Measurements from ENCODE around the gene TJAP1. TPM values are rescaled to one million over a fixed set of nuclear protein-coding genes. Genes with fewer than 3 reads are reported as not detected.

TJAP1 gene
- total and polyA plus RNA-seq, 2 of the 8 experiments (the other 6 are each of a cell fraction or from before 2014, with no cell fraction given), result 30.7 to 40.4 TPM

DNA sequence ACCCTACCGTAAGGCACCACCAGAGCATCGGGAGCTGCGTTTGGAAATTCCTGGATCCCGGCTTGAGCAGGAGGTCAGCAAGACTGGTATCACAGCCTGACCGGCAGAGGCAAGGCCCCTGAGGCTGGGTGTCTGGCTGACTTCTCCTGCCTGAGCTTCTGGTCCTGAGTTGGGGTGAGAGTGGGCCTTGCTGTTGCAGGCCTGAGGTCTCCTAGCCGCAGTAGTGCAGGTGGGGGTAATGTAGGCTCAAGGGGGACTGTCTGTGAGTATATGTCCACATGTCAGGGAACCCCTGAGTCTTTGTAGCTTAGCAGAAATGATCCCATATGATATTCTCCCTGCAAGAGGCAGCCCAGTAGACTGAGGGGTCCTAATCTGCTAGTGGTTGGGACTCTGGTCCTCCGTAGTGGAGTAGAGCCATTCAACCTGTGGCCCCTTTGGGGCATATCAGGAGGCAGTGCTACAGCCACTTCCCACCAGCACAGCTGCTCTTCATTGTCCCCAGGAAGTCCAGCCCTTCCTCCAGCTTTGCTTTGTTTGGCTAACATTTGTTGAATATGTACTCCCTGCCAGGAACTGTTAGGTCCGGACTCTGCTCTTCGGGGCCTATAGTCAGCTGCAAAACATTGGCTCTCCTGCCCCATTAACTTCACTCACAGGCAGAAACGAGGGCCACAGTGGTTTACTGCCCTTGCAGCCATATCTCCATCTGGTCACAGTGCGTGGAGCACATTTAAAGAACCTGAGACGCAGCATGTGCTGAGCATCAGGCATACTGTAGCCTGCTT lies 21.9 kb downstream of the TJAP1 start:
- Histone ChIP-seq H3K36me3 (ENCODE audit: control insufficient read depth in 2 of 4, insufficient read depth in 4 of 4, low read length in 3 of 4) (peaks cover 16 to 46% (median 34%) of the 10 kb centered on the region in 4 experiments; a peak in 7 of 8 replicates), H4K5ac (ENCODE audit: insufficient read length, low read depth, low read length) (no peak overlapping the region), H4K20me1 (replicated peaks in 1 of 2; ENCODE audit: control insufficient read depth in 1 of 2, insufficient read depth in 2 of 2, low read length in 2 of 2) (peaks cover 4 to 13% of the 10 kb centered on the region in 2 experiments), H3K27me3 (replicated peaks in 1 of 4; ENCODE audit: control insufficient read depth in 3 of 4, extremely low read depth in 1 of 4, insufficient read depth in 3 of 4, low read length in 3 of 4) (no peaks in the 10 kb centered on the region), H2BK12ac (ENCODE audit: low read depth, low read length) (no peak overlapping the region), H3K23ac (ENCODE audit: insufficient read length) (no peak overlapping the region), H2AFZ (ENCODE audit: low read length) (no peak overlapping the region), H3K56ac (replicated peaks; ENCODE audit: insufficient read length, low read depth, low read length) (no peak overlapping the region), H3K79me2 (ENCODE audit: control insufficient read depth in 1 of 2, insufficient read depth in 2 of 2, low read length in 2 of 2) (peaks cover 4 to 14% of the 10 kb centered on the region in 2 experiments; a peak in 3 of 4 replicates), H3K27ac (ENCODE audit: low read depth, low read length) (no peak overlapping the region), H3K9ac (replicated peaks in 1 of 4; ENCODE audit: extremely low read depth in 1 of 4, low read depth in 3 of 4, low read length in 3 of 4) (no peak overlapping the region), H3K4me2 (ENCODE audit: insufficient read depth in 1 of 2, low read depth in 2 of 2, low read length in 2 of 2) (no peak overlapping the region), H3K9me3 (ENCODE audit: insufficient read depth in 2 of 2, low read depth in 1 of 2, low read length in 1 of 2) (no peaks in the 10 kb centered on the region), H2AK5ac (ENCODE audit: low read depth, low read length) (no peak overlapping the region), H2BK5ac (ENCODE audit: low read depth, low read length) (no peak overlapping the region), H3K23me2 (ENCODE audit: low read depth, low read length) (no peaks in the 10 kb centered on the region), H3K18ac (ENCODE audit: extremely low read depth, low read length) (no peak overlapping the region), H3K14ac (ENCODE audit: insufficient read length) (no peak overlapping the region), H3K4me3 (ENCODE audit: extremely low read depth in 1 of 4, insufficient read depth in 2 of 4, low read depth in 3 of 4, low read length in 4 of 4) (no peak overlapping the region), H4K91ac (replicated peaks; ENCODE audit: insufficient read length, low read length) (no peak overlapping the region), H3K4me1 (replicated peaks in 1 of 4; ENCODE audit: control insufficient read depth in 3 of 4, insufficient read depth in 4 of 4, low read length in 3 of 4) (peaks cover 4 to 12% (median 7%) of the 10 kb centered on the region in 4 experiments), H2BK120ac (replicated peaks; ENCODE audit: low read depth, low read length) (no peak overlapping the region), H2BK15ac (ENCODE audit: low read length) (no peak overlapping the region), H3K4ac (replicated peaks; ENCODE audit: insufficient read length, low read depth, low read length) (no peak overlapping the region), H2BK20ac (ENCODE audit: low read length) (no peak overlapping the region), H4K8ac (ENCODE audit: extremely low read depth, insufficient read depth, low read length) (no peak overlapping the region), H3K79me1 (ENCODE audit: low read depth, low read length) (peaks cover 7% of the 10 kb centered on the region; the same call in 1 of the 2 replicates)
- no peak for DNase-seq (ENCODE audit: low read depth in 1 of 2, low spot score in 2 of 2)
- CTCF ChIA-PET (ENCODE audit: partially characterized antibody), result interaction anchor here (0.6 to 32.9 kb wide), 9 partner anchors 1 to 815 kb away, joined by 3 to 536 read pairs (median 5); partner anchors contain the start of genes DLK2, LRRC73 and TJAP1
- 93% methylated on average over 12 of the region's 12 CpGs; no CpG with 5 or more reads in 1 of the 2 experiments for WGBS, 2 experiments (ENCODE audit: extremely low coverage in 1 of 2, insufficient coverage in 1 of 2, insufficient read length in 1 of 2, insufficient replicate concordance in 2 of 2, low coverage in 1 of 2, low lambda C conversion rate in 2 of 2, missing lambda C conversion rate in 1 of 2)
- FAIRE-seq, result no peak
- POLR2A ChIA-PET (ENCODE audit: partially characterized antibody), result interaction anchor here (0.6 to 2.4 kb wide), 3 partner anchors 11 to 14 kb away, joined by 3 to 9 read pairs (median 6); partner anchors contain the start of gene LRRC73
- TF ChIP-seq KDM4A (IDR thresholded peaks at IDR 0.05; ENCODE audit: low read depth, low read length, severe bottlenecking), result no peak
- no peak for TF ChIP-seq HDAC6 (IDR thresholded peaks at IDR 0.05; ENCODE audit: low read depth, low read length)
- TF ChIP-seq TAF1 (IDR thresholded peaks at IDR 0.05; ENCODE audit: low read depth, low read length), result no peak
- TF ChIP-seq, protein P1, sequence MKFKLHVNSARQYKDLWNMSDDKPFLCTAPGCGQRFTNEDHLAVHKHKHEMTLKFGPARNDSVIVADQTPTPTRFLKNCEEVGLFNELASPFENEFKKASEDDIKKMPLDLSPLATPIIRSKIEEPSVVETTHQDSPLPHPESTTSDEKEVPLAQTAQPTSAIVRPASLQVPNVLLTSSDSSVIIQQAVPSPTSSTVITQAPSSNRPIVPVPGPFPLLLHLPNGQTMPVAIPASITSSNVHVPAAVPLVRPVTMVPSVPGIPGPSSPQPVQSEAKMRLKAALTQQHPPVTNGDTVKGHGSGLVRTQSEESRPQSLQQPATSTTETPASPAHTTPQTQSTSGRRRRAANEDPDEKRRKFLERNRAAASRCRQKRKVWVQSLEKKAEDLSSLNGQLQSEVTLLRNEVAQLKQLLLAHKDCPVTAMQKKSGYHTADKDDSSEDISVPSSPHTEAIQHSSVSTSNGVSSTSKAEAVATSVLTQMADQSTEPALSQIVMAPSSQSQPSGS (IDR thresholded peaks at IDR 0.05; ENCODE audit: low read length), result no peak
- no peak for TF ChIP-seq MAFK (IDR thresholded peaks at IDR 0.05; ENCODE audit: low read depth, low read length)

All from H1 (cell line).